ENCODE results near the gene CBX7. TPM values are rescaled to one million over a fixed set of nuclear protein-coding genes. Genes with fewer than 3 reads are reported as not detected.
A peak's percentile ranks its signal among the peaks of the same experiment; 100 is the strongest.

Gene CBX7
- total and polyA plus RNA-seq, 2 of the 4 experiments (the other 2 are of a cell fraction), result 0.90 to 3.6 TPM

GRCh38 chr22:39153220-39153717, 789 bp upstream of the CBX7 start:
- H4K20me1 ChIP-seq (ENCODE audit: insufficient read depth, low read length), result no peaks in the 10 kb centered on the region
- dilution Hi-C loops (cut with HindIII; ENCODE audit: low sequenced_read_pairs, unreplicated experiment) (no loop called here), in situ Hi-C loops (cut with MboI; ENCODE audit: low sequenced_read_pairs) (loop anchor here (25.0 kb wide), 1 partner anchor 884 kb away; no protein-coding TSS in a partner anchor), intact Hi-C loops (cut with micrococcal nuclease) (no loop called here)
- peaks cover 3% of the 10 kb centered on the region; the same call in 1 of the 2 replicates for H3K9me3 ChIP-seq (ENCODE audit: control insufficient read depth, insufficient read depth, low read length)
- no peak overlapping the region for H2BK15ac ChIP-seq (ENCODE audit: low read depth, low read length)
- H3K4me2 ChIP-seq (ENCODE audit: low read depth, low read length), result peak overlapping the region; percentile 88
- H3K56ac ChIP-seq (ENCODE audit: extremely low read depth, insufficient read depth, low read length), result no peak overlapping the region
- peak overlapping the region; percentile 17; the same call in 1 of the 2 replicates for H3K23ac ChIP-seq (ENCODE audit: low read depth, low read length)
- peak overlapping the region; percentile 97 for H2AFZ ChIP-seq (replicated peaks; ENCODE audit: low read length, poor library complexity)
- H2BK120ac ChIP-seq (ENCODE audit: low read depth, low read length), result no peak overlapping the region
- 6% methylated on average over 39 of the region's 43 CpGs; no CpG with 5 or more reads in 1 of the 2 experiments for WGBS, 2 experiments (ENCODE audit: extremely low coverage in 2 of 2, insufficient read length in 1 of 2)
- TF ChIP-seq, protein P1, sequence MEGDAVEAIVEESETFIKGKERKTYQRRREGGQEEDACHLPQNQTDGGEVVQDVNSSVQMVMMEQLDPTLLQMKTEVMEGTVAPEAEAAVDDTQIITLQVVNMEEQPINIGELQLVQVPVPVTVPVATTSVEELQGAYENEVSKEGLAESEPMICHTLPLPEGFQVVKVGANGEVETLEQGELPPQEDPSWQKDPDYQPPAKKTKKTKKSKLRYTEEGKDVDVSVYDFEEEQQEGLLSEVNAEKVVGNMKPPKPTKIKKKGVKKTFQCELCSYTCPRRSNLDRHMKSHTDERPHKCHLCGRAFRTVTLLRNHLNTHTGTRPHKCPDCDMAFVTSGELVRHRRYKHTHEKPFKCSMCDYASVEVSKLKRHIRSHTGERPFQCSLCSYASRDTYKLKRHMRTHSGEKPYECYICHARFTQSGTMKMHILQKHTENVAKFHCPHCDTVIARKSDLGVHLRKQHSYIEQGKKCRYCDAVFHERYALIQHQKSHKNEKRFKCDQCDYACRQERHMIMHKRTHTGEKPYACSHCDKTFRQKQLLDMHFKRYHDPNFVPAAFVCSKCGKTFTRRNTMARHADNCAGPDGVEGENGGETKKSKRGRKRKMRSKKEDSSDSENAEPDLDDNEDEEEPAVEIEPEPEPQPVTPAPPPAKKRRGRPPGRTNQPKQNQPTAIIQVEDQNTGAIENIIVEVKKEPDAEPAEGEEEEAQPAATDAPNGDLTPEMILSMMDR (conservative IDR thresholded peaks at IDR 0.05; ENCODE audit: low read depth, low read length), result no peak
- no peak for TF ChIP-seq MAZ (IDR thresholded peaks at IDR 0.05; ENCODE audit: borderline replicate concordance, low read depth, low read length)
- no peak for TF ChIP-seq BHLHE40 (IDR thresholded peaks at IDR 0.05; ENCODE audit: low read depth, low read length)
- TF ChIP-seq RAD21 (IDR thresholded peaks at IDR 0.05; ENCODE audit: low read length), result no peak
- TF ChIP-seq NFE2L2 (IDR thresholded peaks at IDR 0.05; ENCODE audit: low read depth, low read length), result no peak
- no peak for TF ChIP-seq SMC3 (IDR thresholded peaks at IDR 0.05; ENCODE audit: low read depth, low read length)
- no peak for TF ChIP-seq CHD1 (IDR thresholded peaks at IDR 0.05; ENCODE audit: low read depth, low read length)
- TF ChIP-seq CEBPB (IDR thresholded peaks at IDR 0.05; ENCODE audit: low read depth, low read length), result no peak
- TF ChIP-seq USF2 (IDR thresholded peaks at IDR 0.05; ENCODE audit: low read depth, low read length), result no peak
- TF ChIP-seq MAFK (IDR thresholded peaks at IDR 0.05; ENCODE audit: low read depth, low read length), result no peak
- H4K5ac ChIP-seq (ENCODE audit: low read depth, low read length), result 0 out of 2 replicates have a peak overlapping the region, but pooled peaks have one; percentile 10
- no peak overlapping the region for H3K18ac ChIP-seq (ENCODE audit: low read depth, low read length)
- H4K8ac ChIP-seq (ENCODE audit: low read depth in 2 of 2, low read length in 2 of 2), result peak overlapping the region; percentile 16 to 47; a peak in 2 of 4 replicates
- H3K27me3 ChIP-seq (ENCODE audit: control insufficient read depth, insufficient read depth, low read length), result peaks cover 36% of the 10 kb centered on the region
- H3K79me1 ChIP-seq (ENCODE audit: low read depth in 1 of 2, low read length in 2 of 2), result peaks cover 2 to 3% of the 10 kb centered on the region in 2 experiments; a peak in 2 of 4 replicates
- peak overlapping the region; percentile 77 for H3K4ac ChIP-seq (ENCODE audit: low read depth, low read length)
- no TSS peak for BruUV-seq (replicated peaks)
- CTCF ChIA-PET, result no interaction called here
- H4K91ac ChIP-seq (ENCODE audit: insufficient read depth, low read depth, low read length), result no peak overlapping the region
- peak overlapping the region; percentile 29 for H3K9ac ChIP-seq (ENCODE audit: low read depth, low read length)
- H3K14ac ChIP-seq (replicated peaks; ENCODE audit: low read depth, low read length), result 0 out of 2 replicates have a peak overlapping the region, but pooled peaks have one; percentile 72
- no peak overlapping the region for H2BK20ac ChIP-seq (ENCODE audit: low read depth, low read length)
- H3K36me3 ChIP-seq (ENCODE audit: control insufficient read depth, insufficient read depth, low read length), result 0 out of 2 replicates have a peak, but pooled peaks cover 2% of the 10 kb centered on the region
- H2BK5ac ChIP-seq (ENCODE audit: low read depth, low read length, poor library complexity, severe bottlenecking), result no peak overlapping the region
- H2AK5ac ChIP-seq (ENCODE audit: low read depth, low read length), result no peak overlapping the region
- ATAC-seq (ENCODE audit: low read depth) (peak; percentile 1; the same call in 1 of the 2 replicates), DNase-seq (no peak)
- H3K4me3 ChIP-seq (ENCODE audit: insufficient read depth, low read depth, low read length), result peak overlapping the region; percentile 47
- 0 out of 2 replicates have a peak, but pooled peaks cover 2% of the 10 kb centered on the region for H3K4me1 ChIP-seq (ENCODE audit: control insufficient read depth, insufficient read depth, low read length)
- peak overlapping the region; percentile 73 for H2AK9ac ChIP-seq (replicated peaks; ENCODE audit: low read depth, low read length, poor library complexity)
- no peaks in the 10 kb centered on the region for H3K9me1 ChIP-seq (ENCODE audit: insufficient read depth, low read length)
- H3K27ac ChIP-seq (ENCODE audit: insufficient read depth, low read length), result no peak overlapping the region; the same call in 1 of the 2 replicates
- POLR2A ChIA-PET (ENCODE audit: unreplicated experiment), result no interaction called here

Data from IMR-90 (cell line).